Panc1 (cell line): ENCODE results near the gene PEF1. TPM values are rescaled to one million over a fixed set of nuclear protein-coding genes. Genes with fewer than 3 reads are reported as not detected.

Experiments used
- ATAC-seq: fragments of 200-7000 bp; cut with Tn5 transposase; 2 replicates; pipeline ENCODE4 v1.9.1; 2020; ENCODE audit warnings: mild to moderate bottlenecking, moderate library complexity
- BruUV-seq: library from RNA; stranded (reverse); fragments of 400-500 nt; replicated peaks from 2 replicates; lab custom pipeline; 2021; lab: Mats Ljungman, UMichigan
- CTCF ChIA-PET: fragments of 300-600 bp; sonication (Branson Sonifier 250); formaldehyde crosslinking; loops from one replicate; lab custom pipeline; 2022; ENCODE audit warnings: antibody characterized with exemption; lab: Charles Lee
- POLR2A ChIA-PET: fragments of 300-600 bp; sonication (Branson Sonifier 250); formaldehyde crosslinking; loops from one replicate; lab custom pipeline; 2022; ENCODE audit warnings: antibody characterized with exemption; lab: Charles Lee
- DNase-seq: peaks from one replicate; pipeline ENCODE4 v3.0.0-alpha.2; 2010; ENCODE audit warnings: low read depth, low spot score
- H3K27ac ChIP-seq: 2 replicates; pipeline ENCODE4 v1.5.1; 2011; ENCODE audit warnings: mild to moderate bottlenecking, low read length, inconsistent platforms
- H3K27me3 ChIP-seq: fragments of 200-500 bp; sonication (Bioruptor generic); 2 replicates; pipeline ENCODE4 v1.6.0; 2014; ENCODE audit warnings: low read length, inconsistent platforms; ENCODE audit not compliant: control insufficient read depth, insufficient read depth
- H3K36me3 ChIP-seq: fragments of 200-500 bp; sonication (Bioruptor generic); 2 replicates; pipeline ENCODE4 v1.5.1; 2014; ENCODE audit warnings: inconsistent platforms, mild to moderate bottlenecking, low read length, moderate library complexity; ENCODE audit not compliant: control insufficient read depth, insufficient read depth
- H3K4me1 ChIP-seq: 2 replicates; pipeline ENCODE4 v1.5.1; 2011; ENCODE audit warnings: inconsistent platforms, mild to moderate bottlenecking, low read length, moderate library complexity; ENCODE audit not compliant: control insufficient read depth, insufficient read depth
- H3K4me3 ChIP-seq, 2 experiments: 2 replicates each; pipeline ENCODE4 v1.5.1; 2011 to 2012; ENCODE audit warnings: low read depth in 2 of 2, low read length in 2 of 2, mild to moderate bottlenecking in 2 of 2, inconsistent platforms in 1 of 2, moderate library complexity in 1 of 2
- H3K9me3 ChIP-seq: fragments of 200-500 bp; sonication (Bioruptor generic); 2 replicates; pipeline ENCODE4 v1.5.1; 2014; ENCODE audit warnings: low read depth, mild to moderate bottlenecking, inconsistent platforms, low read length, moderate library complexity; ENCODE audit not compliant: control insufficient read depth, insufficient read depth
- CTCF ChIP-seq: fragments of 450-650 bp; IDR thresholded peaks from 2 replicates; pipeline ENCODE4 v1.5.1; 2017; ENCODE audit warnings: mild to moderate bottlenecking
- POLR2AphosphoS5 ChIP-seq: IDR thresholded peaks from 2 replicates; pipeline ENCODE4 v1.6.1; 2012; ENCODE audit warnings: mild to moderate bottlenecking, low read depth, low read length, moderate library complexity
- REST ChIP-seq, 2 experiments: IDR thresholded peaks; 2 replicates each; pipeline ENCODE4 v1.6.1; 2011 to 2012; ENCODE audit warnings: low read depth in 2 of 2, control low read depth in 1 of 2, low read length in 1 of 2, mild to moderate bottlenecking in 1 of 2, moderate library complexity in 1 of 2; ENCODE audit not compliant: insufficient read depth in 1 of 2
- SIN3A ChIP-seq: IDR thresholded peaks from 2 replicates; pipeline ENCODE4 v1.6.1; 2012; ENCODE audit warnings: low read depth, mild to moderate bottlenecking, low read length, moderate library complexity, borderline replicate concordance; ENCODE audit not compliant: insufficient read depth
- TCF7L2 ChIP-seq: IDR thresholded peaks from 2 replicates; pipeline ENCODE4 v1.6.1; 2011; ENCODE audit warnings: mild to moderate bottlenecking, low read depth, low read length, inconsistent platforms
- in situ Hi-C: cut with HindIII; loops from 2 replicates; pipeline ENCODE4 v1.10.0; 2016; ENCODE audit warnings: low sequenced_read_pairs, low pct_unique_long_range_greater_than_20kb
- intact Hi-C: fragments of 100-400 bp; cut with micrococcal nuclease; formaldehyde crosslinking; loops from one replicate; pipeline ENCODE4 v1.10.0; 2022; ENCODE audit not compliant: unreplicated experiment
- total RNA-seq: library from RNA; stranded (reverse); gene quantifications from one replicate; pipeline ENCODE4 v1.2.1, GENCODE V29; 2021; ENCODE audit not compliant: unreplicated experiment

The PEF1 gene
- total RNA-seq, 1 experiment from 2014 or later = 58.4 TPM

- no TSS peak for BruUV-seq
- H3K36me3 ChIP-seq = 0 out of 2 replicates have a peak, but pooled peaks cover 6% of the 10 kb centered on the region
- no peaks in the 10 kb centered on the region for H3K27me3 ChIP-seq
- ChIA-PET POLR2A (interaction anchor here (0.8 kb wide), 1 partner anchor 106 kb away, joined by 4 read pairs; no protein-coding TSS in a partner anchor), CTCF (no interaction called here)
- DNase-seq (no peak), ATAC-seq (no peak)
- H3K4me3 ChIP-seq = no peak overlapping the region
- TF ChIP-seq POLR2AphosphoS5 = no peak
- TF ChIP-seq SIN3A = no peak
- TF ChIP-seq REST (IDR thresholded peaks at IDR 0.05; ENCODE audit: insufficient read depth in 1 of 2, low read depth in 2 of 2, low read length in 1 of 2) = no peak
- no peak for TF ChIP-seq TCF7L2
- TF ChIP-seq CTCF = no peak
- H3K27ac ChIP-seq = no peak overlapping the region
- in situ Hi-C loops (no loop called here), intact Hi-C loops (no loop called here)
- H3K4me1 ChIP-seq = no peaks in the 10 kb centered on the region
- H3K9me3 ChIP-seq = no peaks in the 10 kb centered on the region
These were observed 15.6 kb downstream of the PEF1 start for GRCh38 chr1:31628931-31629556.

- ATAC-seq = no peak
These were observed 16.6 kb downstream of the PEF1 start for GRCh38 chr1:31627930-31628559.

More at GRCh38 chr1:31627930-31628559, 16.6 kb downstream of the PEF1 start:
- intact Hi-C loops (no loop called here), in situ Hi-C loops (no loop called here)
- H3K27me3 ChIP-seq = no peaks in the 10 kb centered on the region
- no peak for DNase-seq
- CTCF ChIA-PET = no interaction called here
- no peak overlapping the region for H3K4me3 ChIP-seq
- no TSS peak for BruUV-seq
- no peaks in the 10 kb centered on the region for H3K4me1 ChIP-seq
- POLR2A ChIA-PET = no interaction called here
- H3K9me3 ChIP-seq = no peaks in the 10 kb centered on the region
- no peak overlapping the region for H3K27ac ChIP-seq
- TF ChIP-seq CTCF (no peak), REST (IDR thresholded peaks at IDR 0.05; ENCODE audit: insufficient read depth in 1 of 2, low read depth in 2 of 2, low read length in 1 of 2) (no peak), SIN3A (no peak), TCF7L2 (no peak), POLR2AphosphoS5 (no peak)
- H3K36me3 ChIP-seq = 0 out of 2 replicates have a peak, but pooled peaks cover 6% of the 10 kb centered on the region
